ENCODE measurements around the gene HEG1.

HEG1 gene

DNA sequence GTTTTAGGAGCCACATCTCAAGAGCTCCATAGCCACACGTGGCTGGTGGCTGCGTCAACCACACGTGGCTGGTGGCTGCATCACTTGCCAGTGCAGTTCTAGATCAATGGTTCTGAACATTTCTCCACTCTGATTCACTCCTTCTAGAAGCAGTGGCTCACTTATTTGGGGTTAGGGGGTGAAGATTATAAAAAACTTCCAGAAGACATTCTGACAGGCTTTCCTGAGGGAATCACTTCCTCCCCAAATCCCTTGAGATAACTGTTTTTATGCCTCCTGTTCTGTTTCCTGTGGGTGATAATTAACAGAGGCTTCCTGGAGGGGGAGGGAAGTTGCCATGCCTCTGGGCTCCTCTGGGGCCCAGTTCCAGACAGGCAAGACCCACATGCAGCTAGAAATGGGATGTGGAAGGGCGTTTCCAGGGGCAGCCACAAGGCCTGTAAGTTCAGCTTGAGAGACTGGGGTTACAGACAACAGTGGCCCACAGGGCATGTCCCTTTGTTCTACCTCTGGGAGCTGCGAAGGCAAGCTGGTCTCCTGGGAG is 23.6 kb downstream of the HEG1 start:
- Histone ChIP-seq H4K20me1 (ENCODE audit: low read depth, low read length) (no peaks in the 10 kb centered on the region), H3K9me3 (ENCODE audit: insufficient read depth, low read length) (no peaks in the 10 kb centered on the region), H3K79me2 (ENCODE audit: insufficient read depth, low read length) (no peaks in the 10 kb centered on the region), H3K27ac (ENCODE audit: low read depth, low read length) (no peak overlapping the region), H3K9me2 (replicated peaks; ENCODE audit: insufficient read depth, low read length) (no peaks in the 10 kb centered on the region), H3K9ac (ENCODE audit: low read length) (no peak overlapping the region), H3K36me3 (ENCODE audit: low read length) (no peaks in the 10 kb centered on the region), H2AFZ (ENCODE audit: low read depth, low read length, severe bottlenecking) (no peak overlapping the region), H3F3A (ENCODE audit: insufficient read depth) (no peaks in the 10 kb centered on the region), H3K4me3 (ENCODE audit: insufficient read depth, low read length, poor library complexity, severe bottlenecking) (no peak overlapping the region), H3K27me3 (ENCODE audit: low read length) (no peaks in the 10 kb centered on the region), H3K4me2 (ENCODE audit: low read depth, low read length, poor library complexity, severe bottlenecking) (no peak overlapping the region)
- TF ChIP-seq, protein P1, sequence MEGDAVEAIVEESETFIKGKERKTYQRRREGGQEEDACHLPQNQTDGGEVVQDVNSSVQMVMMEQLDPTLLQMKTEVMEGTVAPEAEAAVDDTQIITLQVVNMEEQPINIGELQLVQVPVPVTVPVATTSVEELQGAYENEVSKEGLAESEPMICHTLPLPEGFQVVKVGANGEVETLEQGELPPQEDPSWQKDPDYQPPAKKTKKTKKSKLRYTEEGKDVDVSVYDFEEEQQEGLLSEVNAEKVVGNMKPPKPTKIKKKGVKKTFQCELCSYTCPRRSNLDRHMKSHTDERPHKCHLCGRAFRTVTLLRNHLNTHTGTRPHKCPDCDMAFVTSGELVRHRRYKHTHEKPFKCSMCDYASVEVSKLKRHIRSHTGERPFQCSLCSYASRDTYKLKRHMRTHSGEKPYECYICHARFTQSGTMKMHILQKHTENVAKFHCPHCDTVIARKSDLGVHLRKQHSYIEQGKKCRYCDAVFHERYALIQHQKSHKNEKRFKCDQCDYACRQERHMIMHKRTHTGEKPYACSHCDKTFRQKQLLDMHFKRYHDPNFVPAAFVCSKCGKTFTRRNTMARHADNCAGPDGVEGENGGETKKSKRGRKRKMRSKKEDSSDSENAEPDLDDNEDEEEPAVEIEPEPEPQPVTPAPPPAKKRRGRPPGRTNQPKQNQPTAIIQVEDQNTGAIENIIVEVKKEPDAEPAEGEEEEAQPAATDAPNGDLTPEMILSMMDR (IDR thresholded peaks at IDR 0.05; ENCODE audit: insufficient read depth, low read length, poor library complexity, severe bottlenecking), result no peak
- TF ChIP-seq EZH2phosphoT487 (conservative IDR thresholded peaks at IDR 0.05; ENCODE audit: low read length), result no peak

DNA sequence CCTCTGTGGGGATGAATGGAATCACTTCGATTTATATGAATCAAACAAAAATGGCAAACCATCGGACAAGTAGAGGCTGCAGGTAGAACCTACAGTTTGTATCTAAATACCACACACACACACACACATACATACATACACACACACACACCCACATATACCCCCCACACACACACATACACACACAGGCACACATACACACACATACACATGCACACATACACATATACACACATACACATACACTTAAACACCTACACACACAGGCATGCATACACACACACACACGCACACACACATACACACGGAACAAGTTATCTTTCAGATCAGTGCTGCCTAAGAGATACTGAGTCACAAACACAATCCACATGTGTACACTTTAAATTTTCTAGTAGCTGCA is 24.3 kb downstream of the HEG1 start:
- Histone ChIP-seq H3K36me3 (ENCODE audit: low read length) (no peaks in the 10 kb centered on the region), H3K9ac (ENCODE audit: low read length) (no peak overlapping the region), H3K79me2 (ENCODE audit: insufficient read depth, low read length) (no peaks in the 10 kb centered on the region), H3K9me3 (ENCODE audit: insufficient read depth, low read length) (no peaks in the 10 kb centered on the region), H2AFZ (ENCODE audit: low read depth, low read length, severe bottlenecking) (no peak overlapping the region), H3K27me3 (ENCODE audit: low read length) (no peaks in the 10 kb centered on the region), H3K9me2 (replicated peaks; ENCODE audit: insufficient read depth, low read length) (no peaks in the 10 kb centered on the region), H3F3A (ENCODE audit: insufficient read depth) (no peaks in the 10 kb centered on the region), H4K20me1 (ENCODE audit: low read depth, low read length) (no peaks in the 10 kb centered on the region), H3K4me3 (ENCODE audit: insufficient read depth, low read length, poor library complexity, severe bottlenecking) (no peak overlapping the region), H3K4me2 (ENCODE audit: low read depth, low read length, poor library complexity, severe bottlenecking) (no peak overlapping the region), H3K27ac (ENCODE audit: low read depth, low read length) (no peak overlapping the region)
- TF ChIP-seq EZH2phosphoT487 (conservative IDR thresholded peaks at IDR 0.05; ENCODE audit: low read length), result no peak
- TF ChIP-seq, protein P1 (IDR thresholded peaks at IDR 0.05; ENCODE audit: insufficient read depth, low read length, poor library complexity, severe bottlenecking), result no peak

DNA sequence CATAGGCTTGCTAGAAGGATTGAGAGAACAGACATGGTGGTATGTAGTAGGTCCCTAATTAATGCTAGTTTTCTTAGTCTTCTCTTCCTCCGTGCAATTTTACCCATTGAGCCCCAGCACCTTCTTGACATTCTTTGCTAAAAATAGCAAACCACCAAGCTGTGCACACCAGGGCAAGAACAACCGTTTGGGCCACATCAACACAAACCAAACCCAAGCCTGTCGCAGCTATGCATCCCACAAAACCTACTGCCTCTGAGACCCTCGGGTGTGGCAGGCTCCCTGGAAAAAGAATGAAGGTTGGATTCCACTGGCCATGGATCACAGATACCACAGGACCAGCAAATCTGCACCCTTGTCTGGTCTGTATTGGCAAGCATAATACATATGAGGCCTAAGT is 27.1 kb downstream of the HEG1 start:
- no peaks in the 10 kb centered on the region for H3K79me2 ChIP-seq (ENCODE audit: insufficient read depth, low read length)
- H3K36me3 ChIP-seq (ENCODE audit: low read length), result no peaks in the 10 kb centered on the region
- H3K4me2 ChIP-seq (ENCODE audit: low read depth, low read length, poor library complexity, severe bottlenecking), result no peak overlapping the region

More for the DNA sequence above, 27.1 kb downstream of the HEG1 start:
- no peak overlapping the region for H3K9ac ChIP-seq (ENCODE audit: low read length)
- no peaks in the 10 kb centered on the region for H3K27me3 ChIP-seq (ENCODE audit: low read length)
- no peaks in the 10 kb centered on the region for H3F3A ChIP-seq (ENCODE audit: insufficient read depth)
- no peaks in the 10 kb centered on the region for H3K9me2 ChIP-seq (replicated peaks; ENCODE audit: insufficient read depth, low read length)
- H4K20me1 ChIP-seq (ENCODE audit: low read depth, low read length), result no peaks in the 10 kb centered on the region
- H3K4me3 ChIP-seq (ENCODE audit: insufficient read depth, low read length, poor library complexity, severe bottlenecking), result no peak overlapping the region
- no peak overlapping the region for H3K27ac ChIP-seq (ENCODE audit: low read depth, low read length)
- TF ChIP-seq, protein P1 (IDR thresholded peaks at IDR 0.05; ENCODE audit: insufficient read depth, low read length, poor library complexity, severe bottlenecking), result no peak
- TF ChIP-seq EZH2phosphoT487 (conservative IDR thresholded peaks at IDR 0.05; ENCODE audit: low read length), result no peak
- H2AFZ ChIP-seq (ENCODE audit: low read depth, low read length, severe bottlenecking), result no peak overlapping the region
- H3K9me3 ChIP-seq (ENCODE audit: insufficient read depth, low read length), result no peaks in the 10 kb centered on the region

Data from SU-DHL-6 (cell line).